Measurements from ENCODE around the gene ZRANB1. TPM values are rescaled to one million over a fixed set of nuclear protein-coding genes. Genes with fewer than 3 reads are reported as not detected.
A peak's percentile ranks its signal among the peaks of the same experiment; 100 is the strongest.

ZRANB1 gene
- total RNA-seq, 2 donors from 2014 or later = 26.0 to 26.9 TPM

GRCh38 chr10:124944982-124945381 lies 3.1 kb downstream of the ZRANB1 start:
- no peak for DNase-seq
- Histone ChIP-seq H3K9ac (ENCODE audit: extremely low read depth, low read length, poor library complexity, severe bottlenecking) (no peak overlapping the region), H3K27ac (ENCODE audit: low read depth, low read length) (no peak overlapping the region), H3K27me3 (ENCODE audit: control insufficient read depth, insufficient read depth, low read length, poor library complexity, severe bottlenecking) (no peaks in the 10 kb centered on the region), H3K4me1 (ENCODE audit: control insufficient read depth, insufficient read depth, low read length) (no peaks in the 10 kb centered on the region), H3K36me3 (ENCODE audit: control insufficient read depth, insufficient read depth, low read length) (peaks cover 47% of the 10 kb centered on the region), H3K9me3 (ENCODE audit: control insufficient read depth, low read length) (no peaks in the 10 kb centered on the region), H3K4me3 (ENCODE audit: low read length) (no peak overlapping the region)
- peak overlapping the region; percentile 37 for H3K27ac Mint-ChIP-seq
- no peak for TF ChIP-seq CTCF (conservative IDR thresholded peaks at IDR 0.05)
- H3K36me3 Mint-ChIP-seq (ENCODE audit: low read depth) = peaks cover 19% of the 10 kb centered on the region
- 83 to 93% methylated on average over 1 to 2 of the region's 2 CpGs for WGBS, 2 experiments (ENCODE audit: insufficient coverage in 1 of 2, insufficient read length in 1 of 2)
- H3K27me3 Mint-ChIP-seq (ENCODE audit: insufficient read depth) = no peaks in the 10 kb centered on the region
- peaks cover 16% of the 10 kb centered on the region for H3K4me1 Mint-ChIP-seq
- no peaks in the 10 kb centered on the region for H3K9me3 Mint-ChIP-seq
- H3K4me3 Mint-ChIP-seq = no peak overlapping the region

- Histone ChIP-seq H3K4me3 (ENCODE audit: low read length) (peak overlapping the region; percentile 64), H3K27ac (ENCODE audit: low read depth, low read length) (no peak overlapping the region), H3K9ac (ENCODE audit: extremely low read depth, low read length, poor library complexity, severe bottlenecking) (no peak overlapping the region), H3K9me3 (ENCODE audit: control insufficient read depth, low read length) (no peaks in the 10 kb centered on the region), H3K36me3 (ENCODE audit: control insufficient read depth, insufficient read depth, low read length) (peaks cover 47% of the 10 kb centered on the region), H3K27me3 (ENCODE audit: control insufficient read depth, insufficient read depth, low read length, poor library complexity, severe bottlenecking) (no peaks in the 10 kb centered on the region), H3K4me1 (ENCODE audit: control insufficient read depth, insufficient read depth, low read length) (no peaks in the 10 kb centered on the region)
- H3K36me3 Mint-ChIP-seq (ENCODE audit: low read depth) = peaks cover 18% of the 10 kb centered on the region
- H3K27me3 Mint-ChIP-seq (ENCODE audit: insufficient read depth) = no peaks in the 10 kb centered on the region
- WGBS, 2 experiments (ENCODE audit: insufficient coverage in 1 of 2, insufficient read length in 1 of 2) = 92% methylated on average over 2 of the region's 2 CpGs; no CpG with 5 or more reads in 1 of the 2 experiments
- no peak for DNase-seq
- TF ChIP-seq CTCF (conservative IDR thresholded peaks at IDR 0.05) = no peak
- H3K4me3 Mint-ChIP-seq = no peak overlapping the region
- no peak overlapping the region for H3K27ac Mint-ChIP-seq
- H3K4me1 Mint-ChIP-seq = peaks cover 15% of the 10 kb centered on the region
- no peaks in the 10 kb centered on the region for H3K9me3 Mint-ChIP-seq
These were observed 5.0 kb downstream of the ZRANB1 start for GRCh38 chr10:124946945-124947344.

- no peak overlapping the region for H3K4me3 ChIP-seq (ENCODE audit: low read length)
- Mint-ChIP-seq H3K27ac (no peak overlapping the region), H3K4me1 (peaks cover 20% of the 10 kb centered on the region), H3K27me3 (ENCODE audit: insufficient read depth) (no peaks in the 10 kb centered on the region), H3K36me3 (ENCODE audit: low read depth) (peaks cover 26% of the 10 kb centered on the region), H3K9me3 (no peaks in the 10 kb centered on the region), H3K4me3 (no peak overlapping the region)
- DNase-seq = no peak
- H3K27me3 ChIP-seq (ENCODE audit: control insufficient read depth, insufficient read depth, low read length, poor library complexity, severe bottlenecking) = no peaks in the 10 kb centered on the region
- no peak overlapping the region for H3K27ac ChIP-seq (ENCODE audit: low read depth, low read length)
- WGBS, 2 experiments (ENCODE audit: insufficient coverage in 1 of 2, insufficient read length in 1 of 2) = 97 to 100% methylated on average over 3 to 5 of the region's 5 CpGs
- peaks cover 46% of the 10 kb centered on the region for H3K36me3 ChIP-seq (ENCODE audit: control insufficient read depth, insufficient read depth, low read length)
- H3K9me3 ChIP-seq (ENCODE audit: control insufficient read depth, low read length) = no peaks in the 10 kb centered on the region
- TF ChIP-seq CTCF (conservative IDR thresholded peaks at IDR 0.05) = no peak
- no peaks in the 10 kb centered on the region for H3K4me1 ChIP-seq (ENCODE audit: control insufficient read depth, insufficient read depth, low read length)
- H3K9ac ChIP-seq (ENCODE audit: extremely low read depth, low read length, poor library complexity, severe bottlenecking) = no peak overlapping the region
These were observed 7.6 kb downstream of the ZRANB1 start for GRCh38 chr10:124949543-124949942.
